GM12872 (cell line): Measurements from ENCODE around the gene LYPLAL1.

ENCODE experiments used
- CTCF ChIP-seq: IDR thresholded peaks from 3 replicates; pipeline ENCODE4 v1.5.1; 2011; ENCODE audit warnings: low read depth, mild to moderate bottlenecking, low read length, moderate library complexity; ENCODE audit not compliant: insufficient read depth

The LYPLAL1 gene

GRCh38 chr1:219161371-219161770, 12.3 kb upstream of the LYPLAL1 start:
- TF ChIP-seq CTCF, result no peak

DNA sequence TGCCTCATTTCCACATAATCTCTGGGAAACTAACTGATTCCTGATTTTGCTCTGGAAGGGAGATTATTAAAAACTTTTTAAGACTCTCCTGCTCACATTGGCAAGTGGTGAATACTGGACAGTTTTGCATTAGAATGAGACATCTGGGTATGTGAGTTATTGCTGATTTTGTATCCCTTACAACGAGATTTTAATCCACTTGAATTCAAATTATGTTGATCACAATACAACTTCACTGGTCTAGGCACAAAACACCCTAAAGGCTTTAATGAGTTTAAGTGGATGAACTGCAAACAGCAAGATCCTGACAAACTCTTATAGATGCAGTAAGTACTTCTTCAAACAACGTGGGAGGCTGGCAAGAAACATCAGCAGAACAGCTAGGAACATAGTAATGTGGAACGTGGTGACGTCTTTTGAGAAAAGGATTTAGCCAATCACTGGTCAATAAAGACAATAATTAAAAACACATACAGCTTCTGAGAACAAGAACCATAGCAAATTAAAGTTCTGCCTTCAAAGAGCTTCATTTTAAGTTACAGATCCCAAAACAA, 10.2 kb upstream of the LYPLAL1 start:
- no peak for TF ChIP-seq CTCF

DNA sequence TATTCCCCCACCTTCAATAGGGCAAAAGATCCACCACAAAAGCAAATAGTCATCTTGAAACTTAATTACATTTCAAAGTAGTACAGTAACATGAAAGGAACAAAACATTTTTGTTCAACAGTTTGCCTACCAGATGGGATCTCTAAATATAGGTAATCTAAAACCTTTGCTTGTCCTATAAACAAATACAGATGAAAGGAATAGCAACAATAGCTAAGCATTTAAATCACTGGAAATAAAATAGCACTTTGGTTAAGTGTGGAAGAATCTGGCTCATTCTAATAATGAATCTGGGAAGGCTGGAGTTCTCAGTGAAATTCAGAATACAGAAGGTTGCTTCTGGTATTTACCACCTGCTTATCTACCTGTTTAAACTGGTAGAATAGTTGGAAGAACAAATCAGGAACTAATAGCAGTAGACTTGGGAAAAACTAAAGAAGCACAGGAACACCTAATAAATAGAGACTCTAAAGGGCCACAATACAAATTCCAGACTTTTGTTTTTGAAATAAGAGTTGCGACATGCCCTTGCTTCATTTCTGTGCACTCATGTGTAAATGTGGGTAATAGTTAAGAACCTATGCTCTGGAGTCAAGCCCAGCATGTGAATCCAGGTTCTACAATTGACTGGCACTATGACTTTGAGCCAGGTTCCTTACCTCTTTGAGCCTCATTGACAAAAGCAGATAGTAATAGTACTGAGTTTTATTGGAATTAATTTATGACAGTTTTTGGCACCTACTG, 2.3 kb upstream of the LYPLAL1 start:
- TF ChIP-seq CTCF, result no peak

- TF ChIP-seq CTCF, result no peak
Measured at GRCh38 chr1:219172821-219173220, 857 bp upstream of the LYPLAL1 start.

- no peak for TF ChIP-seq CTCF
Measured at GRCh38 chr1:219173434-219173757, 282 bp upstream of the LYPLAL1 start.

GRCh38 chr1:219174460-219175211, 958 bp downstream of the LYPLAL1 start:
- TF ChIP-seq CTCF, result no peak

DNA sequence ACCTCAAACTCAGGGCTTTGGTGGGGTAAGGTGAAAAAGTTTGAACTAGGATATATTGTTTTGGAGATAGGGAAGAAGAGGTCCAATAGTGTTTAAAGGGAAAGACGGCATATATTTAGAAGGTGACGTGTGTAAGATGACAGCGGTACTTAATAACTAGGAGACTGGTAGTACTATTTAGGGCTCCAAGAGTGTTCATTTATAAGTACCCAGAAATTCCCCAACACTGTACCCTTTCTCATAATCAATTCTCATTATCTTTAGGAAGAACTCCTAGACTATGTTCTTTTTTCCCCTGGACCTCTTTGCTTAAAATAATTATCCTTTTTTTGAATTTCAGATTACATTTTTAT, 1.5 kb downstream of the LYPLAL1 start:
- TF ChIP-seq CTCF, result no peak
